ENCODE data around the gene RUBCNL.

DNA sequence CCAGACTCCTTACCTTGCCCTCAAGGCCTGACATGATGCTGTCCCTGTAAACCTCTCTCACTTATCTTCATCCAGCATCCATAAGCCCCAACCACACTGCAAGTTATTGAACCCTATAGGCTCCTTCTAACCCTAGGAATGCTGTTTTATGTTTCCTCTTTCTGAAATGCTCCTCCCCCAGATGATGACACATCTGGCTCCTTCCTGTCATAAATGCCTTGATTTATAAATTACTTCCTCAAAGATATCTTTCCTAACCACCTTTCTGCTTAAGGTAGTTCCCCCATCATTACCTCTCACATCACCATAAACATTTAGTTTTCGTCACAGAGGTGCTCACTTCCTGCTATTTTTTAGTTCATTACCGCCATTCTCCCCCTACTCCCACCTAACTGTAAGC, 12.3 kb downstream of the RUBCNL start:
- TF ChIP-seq, protein P1, sequence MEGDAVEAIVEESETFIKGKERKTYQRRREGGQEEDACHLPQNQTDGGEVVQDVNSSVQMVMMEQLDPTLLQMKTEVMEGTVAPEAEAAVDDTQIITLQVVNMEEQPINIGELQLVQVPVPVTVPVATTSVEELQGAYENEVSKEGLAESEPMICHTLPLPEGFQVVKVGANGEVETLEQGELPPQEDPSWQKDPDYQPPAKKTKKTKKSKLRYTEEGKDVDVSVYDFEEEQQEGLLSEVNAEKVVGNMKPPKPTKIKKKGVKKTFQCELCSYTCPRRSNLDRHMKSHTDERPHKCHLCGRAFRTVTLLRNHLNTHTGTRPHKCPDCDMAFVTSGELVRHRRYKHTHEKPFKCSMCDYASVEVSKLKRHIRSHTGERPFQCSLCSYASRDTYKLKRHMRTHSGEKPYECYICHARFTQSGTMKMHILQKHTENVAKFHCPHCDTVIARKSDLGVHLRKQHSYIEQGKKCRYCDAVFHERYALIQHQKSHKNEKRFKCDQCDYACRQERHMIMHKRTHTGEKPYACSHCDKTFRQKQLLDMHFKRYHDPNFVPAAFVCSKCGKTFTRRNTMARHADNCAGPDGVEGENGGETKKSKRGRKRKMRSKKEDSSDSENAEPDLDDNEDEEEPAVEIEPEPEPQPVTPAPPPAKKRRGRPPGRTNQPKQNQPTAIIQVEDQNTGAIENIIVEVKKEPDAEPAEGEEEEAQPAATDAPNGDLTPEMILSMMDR (IDR thresholded peaks at IDR 0.05; ENCODE audit: low read depth, low read length, poor library complexity, severe bottlenecking): no peak
- no peak for TF ChIP-seq EZH2phosphoT487 (IDR thresholded peaks at IDR 0.05; ENCODE audit: borderline replicate concordance, low read length)
